ENCODE data around the gene HSF4.

Gene HSF4

DNA sequence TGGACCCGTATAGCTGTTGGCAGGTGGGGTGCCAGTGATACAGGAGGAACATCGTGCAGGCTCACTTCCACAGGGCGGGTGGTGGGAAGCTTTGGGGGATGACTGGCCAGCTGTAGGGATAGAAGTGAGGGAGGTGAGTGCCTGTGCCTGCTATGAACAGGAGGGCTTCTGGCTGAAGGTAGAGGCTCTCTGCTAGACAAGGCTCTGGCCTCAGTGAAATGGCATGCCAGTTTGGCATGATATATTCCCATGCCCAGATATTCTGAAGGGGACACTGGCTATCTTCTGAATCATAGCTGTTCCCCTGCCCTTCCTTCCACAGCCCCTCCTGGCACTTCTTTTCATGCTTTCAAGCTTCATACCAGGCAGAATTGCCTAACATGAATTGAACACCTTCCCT is 35.7 kb upstream of the HSF4 start:
- peaks cover 78 to 100% (median 92%) of the 10 kb centered on the region in 11 experiments for H3K36me3 ChIP-seq
- no peaks in the 10 kb centered on the region for H3K4me1 ChIP-seq
- H3K27ac ChIP-seq, result no peak overlapping the region
- peaks cover 0 to 85% (median 11%) of the 10 kb centered on the region in 11 experiments; a peak in 10 of 22 replicates for H4K20me1 ChIP-seq
- H3K9me3 ChIP-seq (replicated peaks in 1 of 11), result no peaks in the 10 kb centered on the region
- H3K27me3 ChIP-seq, result no peaks in the 10 kb centered on the region
- no peak overlapping the region for H3K9ac ChIP-seq
- no peak overlapping the region for H3K4me3 ChIP-seq
- no peak for TF ChIP-seq Cebpa-rat (IDR thresholded peaks at IDR 0.05)
- H3K4me2 ChIP-seq, result no peak overlapping the region

DNA sequence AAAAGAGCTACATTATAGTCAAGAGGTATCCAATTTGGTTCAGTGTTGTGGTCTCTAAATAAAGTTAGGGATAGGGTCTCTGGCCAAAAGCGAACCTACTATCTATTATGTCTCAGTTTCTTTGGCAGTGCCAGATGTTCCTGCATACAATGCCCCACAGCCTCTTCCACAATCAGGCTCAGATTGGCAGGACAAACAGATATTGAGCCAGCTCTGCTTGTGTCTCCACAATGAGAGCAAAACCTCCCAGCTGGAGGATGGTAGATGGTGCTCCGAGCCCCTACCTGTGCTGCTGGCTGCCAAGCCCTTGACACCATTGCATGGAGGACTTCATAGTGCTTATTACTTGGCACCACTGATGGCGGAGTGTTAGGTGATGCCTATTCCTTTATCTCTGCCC is 35.1 kb upstream of the HSF4 start:
- Histone ChIP-seq H3K36me3 (peaks cover 78 to 100% (median 92%) of the 10 kb centered on the region in 11 experiments), H3K9me3 (replicated peaks in 1 of 11) (no peaks in the 10 kb centered on the region), H3K4me1 (no peaks in the 10 kb centered on the region)

DNA sequence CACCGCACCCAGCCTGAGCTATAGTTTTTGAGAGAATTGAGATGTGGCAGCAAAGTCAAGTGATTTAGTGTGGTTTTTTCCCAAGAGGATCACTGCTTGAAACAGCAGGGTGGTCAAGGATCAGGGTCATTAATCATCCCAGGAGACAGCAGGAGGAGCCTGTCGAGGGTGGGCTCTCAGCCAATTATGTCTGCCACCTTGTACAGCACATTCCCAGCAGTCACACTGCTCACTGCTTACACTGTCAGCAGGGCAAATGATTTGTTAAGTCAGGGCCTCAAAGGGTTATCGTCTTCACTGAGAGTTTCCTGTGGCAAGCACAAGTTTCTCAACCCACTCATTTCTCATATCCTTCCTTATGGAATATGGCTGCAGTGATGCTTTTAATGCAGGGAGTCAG is 26.9 kb upstream of the HSF4 start:
- Histone ChIP-seq H3K36me3 (peaks cover 97 to 100% (median 100%) of the 10 kb centered on the region in 11 experiments), H3K4me3 (no peak overlapping the region), H3K9ac (no peak overlapping the region), H3K9me3 (replicated peaks in 1 of 11) (no peaks in the 10 kb centered on the region), H3K4me1 (no peaks in the 10 kb centered on the region), H4K20me1 (peaks cover 0 to 48% (median 0%) of the 10 kb centered on the region in 11 experiments; a peak in 11 of 22 replicates), H3K27me3 (no peaks in the 10 kb centered on the region), H3K4me2 (no peak overlapping the region), H3K27ac (no peak overlapping the region)
- TF ChIP-seq Cebpa-rat (IDR thresholded peaks at IDR 0.05), result no peak

More for the DNA sequence above, 35.1 kb upstream of the HSF4 start:
- H3K4me3 ChIP-seq, result no peak overlapping the region
- peaks cover 0 to 79% (median 11%) of the 10 kb centered on the region in 11 experiments; a peak in 10 of 22 replicates for H4K20me1 ChIP-seq
- no peak overlapping the region for H3K27ac ChIP-seq
- H3K4me2 ChIP-seq, result no peak overlapping the region
- no peak for TF ChIP-seq Cebpa-rat (IDR thresholded peaks at IDR 0.05)
- H3K27me3 ChIP-seq, result no peaks in the 10 kb centered on the region
- H3K9ac ChIP-seq, result no peak overlapping the region

DNA sequence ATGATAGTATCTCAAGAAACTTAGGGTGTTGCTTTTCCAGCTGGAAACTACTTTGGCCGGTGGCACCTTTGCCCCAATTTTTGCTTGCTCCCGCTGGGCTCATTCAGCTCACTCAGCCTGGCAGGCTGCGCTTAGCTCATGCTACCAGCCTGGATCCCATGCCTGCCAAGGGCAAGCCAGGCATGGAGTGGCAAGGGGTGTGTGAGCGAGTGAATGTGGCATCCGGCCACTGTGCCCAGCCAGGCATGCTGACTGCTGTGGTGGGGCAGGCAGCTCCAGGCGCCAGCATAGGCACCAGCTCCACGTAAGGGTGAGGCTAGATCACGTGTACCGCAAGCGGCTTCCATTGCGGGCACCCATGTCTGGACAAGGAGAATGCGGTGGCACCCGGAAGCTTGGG is 23.2 kb upstream of the HSF4 start:
- H3K4me1 ChIP-seq, result no peaks in the 10 kb centered on the region
- peaks cover 99 to 100% (median 100%) of the 10 kb centered on the region in 11 experiments for H3K36me3 ChIP-seq
- H3K4me2 ChIP-seq, result no peak overlapping the region
- H4K20me1 ChIP-seq, result peaks cover 0 to 72% (median 13%) of the 10 kb centered on the region in 11 experiments; a peak in 15 of 22 replicates
- no peaks in the 10 kb centered on the region for H3K27me3 ChIP-seq
- no peak overlapping the region for H3K27ac ChIP-seq
- H3K4me3 ChIP-seq, result no peak overlapping the region
- TF ChIP-seq Cebpa-rat (IDR thresholded peaks at IDR 0.05), result no peak
- no peaks in the 10 kb centered on the region for H3K9me3 ChIP-seq (replicated peaks in 1 of 11)
- no peak overlapping the region for H3K9ac ChIP-seq

- Histone ChIP-seq H3K4me2 (no peak overlapping the region), H3K27me3 (no peaks in the 10 kb centered on the region), H3K4me1 (no peaks in the 10 kb centered on the region), H3K9ac (no peak overlapping the region), H3K4me3 (no peak overlapping the region), H3K36me3 (peaks cover 99 to 100% (median 100%) of the 10 kb centered on the region in 11 experiments), H4K20me1 (peaks cover 0 to 80% (median 16%) of the 10 kb centered on the region in 11 experiments; a peak in 18 of 22 replicates), H3K27ac (no peak overlapping the region), H3K9me3 (replicated peaks in 1 of 11) (no peaks in the 10 kb centered on the region)
- TF ChIP-seq Cebpa-rat (IDR thresholded peaks at IDR 0.05), result no peak
Observed at GRCh38 chr16:67142342-67142741, 22.2 kb upstream of the HSF4 start.

DNA sequence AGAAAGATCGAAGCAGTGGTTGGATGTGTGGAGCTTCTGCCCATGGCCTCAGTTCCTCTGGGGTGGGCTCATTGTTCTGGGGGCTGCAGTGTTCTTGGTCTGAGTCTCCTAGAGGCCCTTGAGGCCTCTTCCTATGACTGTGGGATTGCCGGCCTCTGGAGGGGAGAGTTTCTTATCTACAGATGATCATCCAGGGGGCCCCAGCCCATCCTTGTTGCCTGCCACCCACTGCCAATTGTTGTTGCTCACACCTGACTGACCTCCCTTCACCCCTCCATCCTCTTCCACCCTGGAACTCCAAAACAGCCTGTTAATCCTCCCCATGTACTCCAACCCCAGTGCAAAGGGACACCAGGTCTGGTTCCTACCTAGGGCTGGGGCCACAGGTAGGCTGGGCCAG is 19.6 kb upstream of the HSF4 start:
- Histone ChIP-seq H3K4me3 (no peak overlapping the region), H3K9ac (no peak overlapping the region), H3K4me2 (no peak overlapping the region), H3K4me1 (peaks cover 0 to 4% (median under 1%) of the 10 kb centered on the region in 10 experiments; a peak in 11 of 20 replicates), H3K27me3 (peaks cover 7 to 14% (median 11%) of the 10 kb centered on the region in 11 experiments), H4K20me1 (peaks cover 12 to 83% (median 38%) of the 10 kb centered on the region in 11 experiments; a peak in 20 of 22 replicates), H3K36me3 (peaks cover 97 to 100% (median 100%) of the 10 kb centered on the region in 11 experiments), H3K9me3 (replicated peaks in 1 of 11) (peaks cover 0 to 9% (median 0%) of the 10 kb centered on the region in 11 experiments; a peak in 4 of 22 replicates), H3K27ac (no peak overlapping the region)
- TF ChIP-seq Cebpa-rat (IDR thresholded peaks at IDR 0.05), result no peak

GRCh38 chr16:67145746-67146145 is 18.8 kb upstream of the HSF4 start:
- Histone ChIP-seq H3K4me2 (no peak overlapping the region), H3K27ac (no peak overlapping the region), H4K20me1 (peaks cover 20 to 91% (median 46%) of the 10 kb centered on the region in 11 experiments), H3K9ac (peak overlapping the region in 1 of 11 experiments; percentile 1; a peak in 1 of 22 replicates), H3K4me1 (peaks cover 7 to 12% (median 9%) of the 10 kb centered on the region in 10 experiments; a peak in 19 of 20 replicates), H3K27me3 (peaks cover 15 to 22% (median 19%) of the 10 kb centered on the region in 11 experiments), H3K9me3 (replicated peaks in 1 of 11) (peaks cover 0 to 12% (median 0%) of the 10 kb centered on the region in 11 experiments; a peak in 4 of 22 replicates), H3K36me3 (peaks cover 89 to 95% (median 93%) of the 10 kb centered on the region in 11 experiments), H3K4me3 (no peak overlapping the region)
- TF ChIP-seq Cebpa-rat (IDR thresholded peaks at IDR 0.05), result no peak

GRCh38 chr16:67146523-67147357 is 17.8 kb upstream of the HSF4 start:
- Histone ChIP-seq H3K4me2 (no peak overlapping the region), H4K20me1 (peaks cover 26 to 95% (median 55%) of the 10 kb centered on the region in 11 experiments), H3K27ac (no peak overlapping the region), H3K27me3 (peaks cover 25 to 32% (median 29%) of the 10 kb centered on the region in 11 experiments), H3K4me1 (peaks cover 10 to 15% (median 14%) of the 10 kb centered on the region in 10 experiments; a peak in 19 of 20 replicates), H3K4me3 (no peak overlapping the region), H3K9me3 (replicated peaks in 1 of 11) (peaks cover 0 to 12% (median 0%) of the 10 kb centered on the region in 11 experiments; a peak in 4 of 22 replicates), H3K9ac (no peak overlapping the region), H3K36me3 (peaks cover 79 to 85% (median 83%) of the 10 kb centered on the region in 11 experiments)
- no peak for TF ChIP-seq Cebpa-rat (IDR thresholded peaks at IDR 0.05)

DNA sequence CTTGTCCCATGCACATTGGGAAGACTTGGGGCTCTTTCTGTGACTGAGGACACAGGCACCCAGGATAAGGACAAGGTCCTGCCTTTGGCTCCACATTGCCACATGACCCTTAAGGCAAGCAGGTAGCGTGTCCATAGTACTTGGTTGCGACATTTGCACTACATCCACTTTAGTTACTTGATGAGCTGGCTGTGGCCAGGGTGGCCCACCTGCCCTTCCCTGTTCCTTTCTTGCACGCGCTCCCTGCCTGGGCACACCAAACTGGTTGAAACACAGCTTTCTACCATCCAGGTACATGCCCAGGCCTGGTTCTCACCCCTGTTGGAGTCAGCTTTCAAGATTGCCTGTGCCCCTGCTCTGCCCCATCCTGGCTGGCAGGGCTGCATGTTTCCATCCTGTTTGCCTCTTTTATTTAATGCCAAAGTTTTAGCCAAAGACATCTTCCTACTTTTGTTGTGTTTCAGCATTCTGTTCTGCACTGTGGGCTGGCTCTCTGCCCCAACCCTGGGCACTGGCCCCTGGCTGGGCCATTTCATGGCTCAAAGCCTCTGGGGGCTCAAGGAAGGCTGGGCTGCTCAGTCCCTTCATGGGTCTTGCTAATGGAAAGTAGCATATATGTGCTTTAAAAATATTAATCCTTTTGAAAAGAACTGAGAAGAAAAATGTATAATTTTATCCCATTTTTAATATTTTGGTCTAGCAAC is 17.0 kb upstream of the HSF4 start:
- Histone ChIP-seq H3K4me1 (peaks cover 10 to 15% (median 14%) of the 10 kb centered on the region in 10 experiments; a peak in 19 of 20 replicates), H4K20me1 (peaks cover 29 to 95% (median 53%) of the 10 kb centered on the region in 11 experiments), H3K9me3 (replicated peaks in 1 of 11) (peaks cover 0 to 12% (median 0%) of the 10 kb centered on the region in 11 experiments; a peak in 4 of 22 replicates), H3K27ac (no peak overlapping the region), H3K4me3 (no peak overlapping the region), H3K27me3 (peaks cover 29 to 40% (median 37%) of the 10 kb centered on the region in 11 experiments), H3K36me3 (peaks cover 70 to 77% (median 74%) of the 10 kb centered on the region in 11 experiments), H3K9ac (no peak overlapping the region), H3K4me2 (no peak overlapping the region)
- no peak for TF ChIP-seq Cebpa-rat (IDR thresholded peaks at IDR 0.05)

Data from BLaER1 treated with 17β-estradiol and CSF1 and Interleukin-3, amounts not matched to agents 10 nM and 100 nM (cell line).